ENCODE data around the gene HCRTR1.

GRCh38 chr1:31651089-31651420, 33.6 kb downstream of the HCRTR1 start:
- TF ChIP-seq, protein P1, sequence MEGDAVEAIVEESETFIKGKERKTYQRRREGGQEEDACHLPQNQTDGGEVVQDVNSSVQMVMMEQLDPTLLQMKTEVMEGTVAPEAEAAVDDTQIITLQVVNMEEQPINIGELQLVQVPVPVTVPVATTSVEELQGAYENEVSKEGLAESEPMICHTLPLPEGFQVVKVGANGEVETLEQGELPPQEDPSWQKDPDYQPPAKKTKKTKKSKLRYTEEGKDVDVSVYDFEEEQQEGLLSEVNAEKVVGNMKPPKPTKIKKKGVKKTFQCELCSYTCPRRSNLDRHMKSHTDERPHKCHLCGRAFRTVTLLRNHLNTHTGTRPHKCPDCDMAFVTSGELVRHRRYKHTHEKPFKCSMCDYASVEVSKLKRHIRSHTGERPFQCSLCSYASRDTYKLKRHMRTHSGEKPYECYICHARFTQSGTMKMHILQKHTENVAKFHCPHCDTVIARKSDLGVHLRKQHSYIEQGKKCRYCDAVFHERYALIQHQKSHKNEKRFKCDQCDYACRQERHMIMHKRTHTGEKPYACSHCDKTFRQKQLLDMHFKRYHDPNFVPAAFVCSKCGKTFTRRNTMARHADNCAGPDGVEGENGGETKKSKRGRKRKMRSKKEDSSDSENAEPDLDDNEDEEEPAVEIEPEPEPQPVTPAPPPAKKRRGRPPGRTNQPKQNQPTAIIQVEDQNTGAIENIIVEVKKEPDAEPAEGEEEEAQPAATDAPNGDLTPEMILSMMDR (IDR thresholded peaks at IDR 0.05; ENCODE audit: control extremely low read depth in 1 of 3, insufficient read depth in 1 of 3, low read depth in 1 of 3, low read length in 3 of 3), result no peak
- TF ChIP-seq BRCA1 (IDR thresholded peaks at IDR 0.05; ENCODE audit: low read depth, low read length), result no peak
- no peak for TF ChIP-seq TBP (IDR thresholded peaks at IDR 0.05; ENCODE audit: low read depth, low read length)
- no peak for TF ChIP-seq PHF8 (conservative IDR thresholded peaks at IDR 0.05; ENCODE audit: low read depth, low read length)
- no peak for TF ChIP-seq CHD7 (IDR thresholded peaks at IDR 0.05; ENCODE audit: insufficient replicate concordance, low read length)
- no peak for TF ChIP-seq GABPA (IDR thresholded peaks at IDR 0.05; ENCODE audit: borderline replicate concordance, insufficient read depth, low read length)
- TF ChIP-seq NRF1 (IDR thresholded peaks at IDR 0.05; ENCODE audit: low read depth, low read length), result no peak
- TF ChIP-seq POLR2AphosphoS5 (IDR thresholded peaks at IDR 0.05; ENCODE audit: low read depth, low read length), result no peak
- TF ChIP-seq, protein P2, sequence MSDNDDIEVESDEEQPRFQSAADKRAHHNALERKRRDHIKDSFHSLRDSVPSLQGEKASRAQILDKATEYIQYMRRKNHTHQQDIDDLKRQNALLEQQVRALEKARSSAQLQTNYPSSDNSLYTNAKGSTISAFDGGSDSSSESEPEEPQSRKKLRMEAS (IDR thresholded peaks at IDR 0.05), result no peak
- TF ChIP-seq POU5F1 (IDR thresholded peaks at IDR 0.05; ENCODE audit: low read depth, low read length), result no peak
- TF ChIP-seq POLR2A (IDR thresholded peaks at IDR 0.05; ENCODE audit: control extremely low read depth in 1 of 2, low read depth in 2 of 2, low read length in 2 of 2), result no peak
- TF ChIP-seq SUZ12 (IDR thresholded peaks at IDR 0.05; ENCODE audit: low read length), result no peak
